Spleen (tissue), 7 donors: ENCODE measurements around the gene RNF152.

ENCODE experiments used
- POLR2A ChIP-seq, 3 donors: fragments of 450-650 bp; IDR thresholded peaks; one replicate each; pipeline ENCODE4 v1.5.1; 2017; ENCODE audit warnings: antibody characterized with exemption in 3 of 3, mild to moderate bottlenecking in 1 of 3
- POLR2AphosphoS5 ChIP-seq, 3 donors: sonication (generic); formaldehyde crosslinking; IDR thresholded peaks; one replicate each; pipeline ENCODE4 v1.5.1; 2017; ENCODE audit warnings: antibody characterized with exemption in 3 of 3
- TF ChIP-seq, protein P1 (sequence below), 11 experiments: fragments of 200-600 bp in 7 of 11; fragments of 450-650 bp in 4 of 11; sonication (generic) in 4 of 11; IDR thresholded peaks in 8 of 11; conservative IDR thresholded peaks in 3 of 11; 1 replicate in 7 of 11; 2 replicates in 4 of 11; pipeline versions ENCODE4 v1.4.0 to v1.8.0; 2016 to 2021; ENCODE audit warnings: antibody characterized with exemption in 11 of 11, inconsistent platforms in 4 of 11, mild to moderate bottlenecking in 1 of 11
- donor health status: DM: no; HTN: no; CAD: no; lungs with moderate emphysema.
- donor health status: DM: no; HTN: no; CAD: no.
- donor health status: DM: no; HTN: no; CAD: no.

DNA sequence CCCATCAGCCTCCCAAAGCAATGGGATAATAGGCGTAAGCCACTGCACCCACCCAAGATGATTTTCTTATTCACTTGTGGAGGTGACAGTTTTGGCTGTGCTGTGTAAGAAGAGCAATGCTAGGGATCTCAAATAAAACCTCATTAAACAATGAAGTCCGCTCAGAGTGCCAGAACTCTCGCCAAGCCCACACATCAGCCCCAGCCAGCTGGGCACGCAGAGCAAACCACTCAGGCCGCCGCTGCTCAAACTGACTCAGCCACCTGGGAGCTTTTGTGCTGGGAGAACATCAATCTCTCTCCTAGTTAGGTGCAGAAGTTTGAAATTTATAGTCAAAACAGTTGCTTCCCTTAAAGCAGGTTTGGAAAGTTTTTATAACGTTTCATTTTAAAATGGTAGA, 47.6 kb downstream of the RNF152 start:
- TF ChIP-seq POLR2A (IDR thresholded peaks at IDR 0.05) = no peak
- TF ChIP-seq, protein P1, sequence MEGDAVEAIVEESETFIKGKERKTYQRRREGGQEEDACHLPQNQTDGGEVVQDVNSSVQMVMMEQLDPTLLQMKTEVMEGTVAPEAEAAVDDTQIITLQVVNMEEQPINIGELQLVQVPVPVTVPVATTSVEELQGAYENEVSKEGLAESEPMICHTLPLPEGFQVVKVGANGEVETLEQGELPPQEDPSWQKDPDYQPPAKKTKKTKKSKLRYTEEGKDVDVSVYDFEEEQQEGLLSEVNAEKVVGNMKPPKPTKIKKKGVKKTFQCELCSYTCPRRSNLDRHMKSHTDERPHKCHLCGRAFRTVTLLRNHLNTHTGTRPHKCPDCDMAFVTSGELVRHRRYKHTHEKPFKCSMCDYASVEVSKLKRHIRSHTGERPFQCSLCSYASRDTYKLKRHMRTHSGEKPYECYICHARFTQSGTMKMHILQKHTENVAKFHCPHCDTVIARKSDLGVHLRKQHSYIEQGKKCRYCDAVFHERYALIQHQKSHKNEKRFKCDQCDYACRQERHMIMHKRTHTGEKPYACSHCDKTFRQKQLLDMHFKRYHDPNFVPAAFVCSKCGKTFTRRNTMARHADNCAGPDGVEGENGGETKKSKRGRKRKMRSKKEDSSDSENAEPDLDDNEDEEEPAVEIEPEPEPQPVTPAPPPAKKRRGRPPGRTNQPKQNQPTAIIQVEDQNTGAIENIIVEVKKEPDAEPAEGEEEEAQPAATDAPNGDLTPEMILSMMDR (IDR thresholded peaks at IDR 0.05 in 8 of 11, conservative IDR thresholded peaks at IDR 0.05 in 3 of 11) = no peak
- no peak for TF ChIP-seq POLR2AphosphoS5 (IDR thresholded peaks at IDR 0.05)
